Stimulated activated CD4-positive, alpha-beta T cell treated with anti-CD3 and anti-CD28 coated beads, Interleukin-15, amount 100 ng/mL, for 1 hour (primary cell): ENCODE results near the gene HMGXB3.
"Not testable (repeated sequence)": the region's sequence is repeated elsewhere in the genome, so short reads cannot be mapped to it uniquely, and the experiment has no call there.

ENCODE experiments used
- DNase-seq, 2 donors: peaks; one replicate each; pipeline ENCODE4 v3.0.0-alpha.2; 2020; ENCODE audit warnings: low read depth in 1 of 2, low spot score in 1 of 2

Gene HMGXB3

DNA sequence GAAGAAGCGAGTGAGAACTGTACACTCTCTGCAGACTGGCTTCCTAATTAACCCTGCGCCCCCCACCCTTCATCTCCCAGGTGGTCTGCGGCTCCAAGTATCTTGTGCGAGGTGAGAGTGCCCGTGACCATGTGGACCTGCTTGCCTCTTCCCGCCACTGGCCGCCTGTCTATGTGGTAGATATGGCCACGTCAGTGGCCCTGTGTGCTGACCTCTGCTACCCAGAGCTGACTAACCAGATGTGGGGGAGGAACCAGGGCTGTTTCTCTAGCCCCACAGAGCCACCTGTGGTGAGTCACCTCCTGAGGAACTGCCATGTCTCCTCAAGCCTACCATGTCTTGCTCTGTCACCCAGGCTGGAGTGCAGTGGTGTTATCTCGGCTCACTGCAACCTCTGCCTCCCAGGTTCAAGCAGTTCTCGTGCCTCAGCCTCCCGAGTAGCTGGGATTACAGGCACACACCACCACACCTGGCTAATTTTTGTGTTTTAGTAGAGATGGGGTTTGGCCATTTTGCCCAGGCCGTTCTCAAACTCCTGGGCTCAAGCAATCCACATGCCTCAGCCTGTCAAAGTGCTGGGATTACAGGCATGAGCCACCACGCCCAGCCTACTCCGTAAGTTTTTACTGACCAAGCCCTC is 49.8 kb downstream of the HMGXB3 start:
- DNase-seq = not testable (repeated sequence)

DNA sequence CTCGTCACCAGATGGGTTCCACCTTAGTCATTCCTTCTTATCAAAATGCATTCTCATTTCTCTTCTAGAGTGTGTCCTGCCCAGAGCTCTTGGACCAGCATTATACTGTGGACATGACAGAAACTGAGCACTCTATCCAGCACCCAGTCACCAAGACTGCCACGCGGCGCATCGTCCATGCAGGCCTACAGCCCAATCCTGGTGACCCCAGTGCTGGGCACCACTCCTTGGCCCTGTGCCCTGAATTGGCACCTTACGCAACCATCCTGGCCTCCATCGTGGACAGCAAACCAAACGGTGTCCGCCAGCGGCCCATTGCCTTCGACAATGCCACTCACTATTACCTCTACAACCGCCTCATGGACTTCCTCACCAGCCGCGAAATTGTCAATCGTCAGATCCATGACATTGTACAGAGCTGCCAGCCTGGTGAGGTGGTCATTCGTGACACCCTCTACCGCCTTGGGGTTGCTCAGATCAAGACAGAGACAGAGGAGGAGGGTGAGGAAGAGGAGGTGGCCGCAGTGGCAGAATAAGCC is 51.2 kb downstream of the HMGXB3 start:
- no peak for DNase-seq

DNA sequence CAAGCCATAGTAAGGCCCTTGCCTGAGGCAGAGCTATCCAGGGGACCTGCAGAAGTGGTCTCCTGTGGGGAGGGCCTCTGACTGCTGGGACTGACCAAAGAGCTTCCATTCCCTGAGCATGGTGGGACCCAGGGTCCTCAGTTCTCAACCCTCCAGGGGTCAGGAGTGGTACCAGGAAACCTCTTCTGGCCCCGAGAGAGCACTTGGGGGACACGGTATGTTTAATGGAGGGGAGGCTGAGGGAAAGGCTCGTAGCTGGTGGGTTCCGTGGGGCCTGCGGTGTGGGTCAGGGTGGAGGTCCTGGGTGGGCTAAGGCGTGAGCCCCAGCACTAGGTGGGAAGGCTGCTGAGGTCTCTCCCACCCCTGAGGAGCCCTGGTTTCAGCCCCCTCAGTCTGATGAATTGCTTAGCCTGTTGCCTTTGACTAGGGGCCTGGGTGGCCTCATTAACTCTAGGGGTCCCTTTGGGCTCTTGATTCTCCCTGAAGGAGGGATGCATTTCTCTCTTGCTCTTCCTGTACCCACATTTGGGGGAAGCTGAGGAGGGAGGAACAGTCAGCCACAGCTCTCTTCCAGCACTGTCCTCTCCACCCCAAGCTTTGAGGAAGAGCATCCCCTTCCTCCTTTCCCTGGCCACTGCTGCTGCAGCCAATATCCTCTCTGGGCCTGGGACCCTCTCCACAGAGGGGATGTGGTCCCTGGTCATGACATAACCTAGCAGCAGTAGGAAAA is 51.9 kb downstream of the HMGXB3 start:
- DNase-seq = no peak

DNA sequence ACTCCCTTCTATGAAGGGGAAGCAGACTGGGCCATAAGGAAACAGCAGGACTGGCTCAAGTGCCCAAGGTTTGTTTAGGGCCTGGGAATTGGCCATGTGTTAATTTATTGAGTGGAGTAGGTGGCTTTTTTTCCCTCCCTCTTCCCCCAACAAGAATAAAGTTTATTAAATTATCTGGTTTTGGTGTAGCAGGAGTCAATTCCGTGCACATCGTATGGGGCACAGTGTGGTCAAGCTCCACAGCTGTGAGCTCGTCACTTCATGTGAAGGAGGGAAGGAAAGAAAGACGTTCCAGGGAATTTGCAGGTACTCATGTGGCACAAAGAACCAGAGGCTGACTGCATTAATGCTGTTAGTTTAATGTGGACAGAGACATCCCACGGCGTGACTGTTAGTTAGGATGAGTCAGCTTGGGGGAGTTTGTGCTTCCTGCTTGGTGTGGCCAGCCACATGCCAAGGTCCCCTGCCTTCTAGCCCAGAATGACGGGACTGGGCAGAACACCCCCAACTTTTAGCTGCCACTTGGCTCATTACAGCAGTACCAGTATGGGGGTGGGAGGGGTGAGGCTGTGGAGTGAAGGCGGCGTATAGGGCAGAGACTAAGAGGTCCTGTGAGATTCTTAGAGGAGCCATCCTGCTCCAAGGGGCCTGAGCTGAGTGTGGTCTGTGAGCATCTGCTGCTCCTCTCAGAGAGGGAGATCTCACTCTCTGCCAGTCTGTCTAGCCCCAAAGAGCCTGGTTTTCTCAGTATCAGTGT is 52.6 kb downstream of the HMGXB3 start:
- no peak for DNase-seq

DNA sequence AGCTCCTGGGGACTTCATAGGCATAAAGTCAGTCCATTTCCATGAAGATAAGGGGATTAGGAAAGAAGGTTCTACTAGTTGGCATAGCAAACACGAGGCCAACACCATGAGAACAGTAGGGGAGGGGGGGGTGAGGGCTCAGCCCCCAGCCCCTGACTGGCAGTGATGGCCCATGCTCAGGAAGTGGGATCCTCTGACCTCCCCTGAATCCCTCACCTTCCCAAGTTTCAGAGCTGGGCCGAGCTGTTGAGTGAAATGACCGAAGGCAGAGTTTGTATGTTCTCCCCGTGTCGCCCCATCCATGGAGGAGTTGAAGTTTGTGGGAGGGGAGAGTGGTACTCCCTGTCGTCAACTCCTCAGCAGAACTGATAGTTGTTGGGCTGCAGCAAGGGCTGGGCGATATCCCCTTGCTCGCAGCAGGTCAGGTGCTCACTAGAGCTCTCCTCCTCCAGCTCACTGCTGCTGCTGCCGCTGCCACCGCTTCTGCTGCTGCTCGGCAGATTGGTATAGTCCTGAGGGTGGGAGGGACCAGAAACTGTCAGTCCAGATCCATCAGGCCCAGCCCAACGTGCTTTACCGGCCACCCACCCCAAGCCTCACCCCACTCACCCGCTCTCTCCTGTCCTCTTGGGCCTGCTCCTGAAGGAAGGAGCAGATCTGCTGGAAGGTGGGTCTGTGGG is 53.3 kb downstream of the HMGXB3 start:
- DNase-seq = no peak

DNA sequence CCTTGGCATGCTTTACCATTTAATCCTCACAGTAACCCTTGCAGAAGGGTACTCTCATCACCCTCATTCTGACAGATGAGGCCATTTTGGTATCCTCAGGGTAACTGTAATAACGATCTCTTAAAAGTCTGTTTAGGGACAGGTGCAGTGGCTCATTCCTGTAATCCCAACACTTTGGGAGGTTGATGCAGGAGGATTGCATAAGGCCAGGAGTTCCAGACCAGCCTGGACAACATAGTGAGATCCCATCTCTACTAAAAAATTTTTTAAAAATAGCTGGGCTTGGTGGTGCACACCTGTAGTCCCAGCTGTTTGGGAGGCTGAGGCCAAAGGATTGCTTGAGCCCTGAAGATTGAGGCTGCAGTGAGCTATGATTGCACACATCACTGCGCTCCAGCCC is 54.0 kb downstream of the HMGXB3 start:
- DNase-seq = no peak

DNA sequence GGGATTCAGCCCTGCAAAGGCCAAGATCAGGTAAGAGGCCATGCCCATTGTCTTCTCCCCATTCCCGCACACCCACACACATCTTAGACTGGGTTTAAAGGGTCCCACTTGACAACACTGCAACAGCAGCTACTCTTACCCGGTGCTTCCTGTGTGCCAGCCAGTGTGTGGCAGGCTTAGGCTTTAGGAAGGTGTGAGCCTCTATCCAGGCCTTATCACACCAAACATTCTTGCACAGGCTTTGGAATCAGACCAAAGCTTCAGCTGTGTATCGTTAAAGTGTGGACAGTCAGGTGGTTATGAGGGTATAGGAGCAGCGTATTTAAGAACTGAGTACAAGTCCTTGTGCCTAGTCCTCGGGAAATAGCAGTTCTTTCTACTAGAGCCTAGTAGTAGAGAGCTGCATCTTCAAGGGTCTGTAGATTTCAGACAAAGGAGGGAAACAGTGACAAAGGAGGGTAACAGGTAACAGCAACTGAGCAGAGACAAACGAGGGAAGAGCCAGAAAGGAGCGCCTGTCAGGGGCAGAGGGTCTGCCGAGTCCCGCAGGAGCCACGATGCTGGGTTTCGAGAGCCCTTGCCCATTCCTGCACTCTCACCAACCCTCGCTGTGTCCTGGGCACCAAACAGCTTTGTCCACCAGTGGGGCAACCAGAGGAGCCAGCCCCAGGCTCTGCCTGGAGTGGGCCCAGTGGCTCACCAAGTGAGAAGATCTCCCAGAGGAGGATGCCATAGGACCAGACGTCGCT is 55.0 kb downstream of the HMGXB3 start:
- DNase-seq = no peak

DNA sequence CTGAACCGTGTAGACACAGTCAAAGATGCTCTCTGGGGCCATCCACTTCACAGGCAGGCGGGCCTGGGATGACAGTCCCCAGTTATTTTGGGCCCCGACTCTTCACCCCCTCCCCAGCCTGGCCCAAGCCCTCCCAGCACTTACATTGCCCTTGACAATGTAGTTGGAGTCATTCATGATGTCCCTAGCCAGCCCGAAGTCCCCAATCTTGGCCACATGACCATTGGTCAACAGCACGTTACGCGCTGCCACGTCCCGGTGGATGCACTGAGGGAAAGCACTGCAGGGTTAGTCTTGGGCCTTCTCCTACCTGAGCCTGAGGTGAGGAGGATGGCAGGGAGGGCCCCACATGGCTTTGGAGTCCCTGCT is 55.5 kb downstream of the HMGXB3 start:
- no peak for DNase-seq

DNA sequence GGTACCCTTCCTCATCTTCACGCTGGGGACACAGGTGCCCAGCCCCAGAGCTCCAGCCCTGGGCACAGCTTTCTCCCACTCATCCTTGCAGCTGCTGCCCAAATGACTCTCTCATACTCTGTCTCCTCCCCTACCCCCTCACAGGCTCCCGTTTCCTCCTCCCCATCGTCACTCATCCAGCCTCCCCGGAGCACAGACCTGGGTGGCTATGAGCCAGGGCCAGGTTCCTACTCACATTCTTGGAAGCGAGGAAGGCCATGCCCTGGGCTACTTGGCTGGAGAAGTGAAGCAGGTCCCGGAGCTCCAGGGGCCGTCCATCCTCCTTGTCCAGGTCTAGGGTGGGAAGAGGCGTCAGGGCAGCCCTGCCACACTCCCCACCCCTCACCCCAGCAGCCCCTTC is 56.5 kb downstream of the HMGXB3 start:
- no peak for DNase-seq

DNA sequence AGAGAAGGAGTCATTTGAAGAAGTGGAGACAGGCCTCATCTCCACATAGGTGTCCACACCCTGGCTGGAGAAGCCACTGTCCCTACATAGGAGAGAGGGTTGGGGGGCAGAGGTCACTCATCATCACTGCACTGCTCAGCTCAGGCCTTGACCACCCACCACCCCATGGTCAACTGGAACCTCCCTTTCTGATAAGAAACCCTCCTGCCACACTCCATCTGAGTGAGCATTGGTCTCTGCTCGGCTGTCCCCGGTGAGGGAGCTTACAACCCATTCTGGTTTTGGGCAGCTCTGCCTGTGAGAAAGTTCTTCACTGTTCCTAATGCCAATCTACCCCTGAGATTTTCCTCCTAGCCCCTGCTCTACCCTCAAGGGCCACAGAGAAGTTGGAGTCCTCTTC is 57.0 kb downstream of the HMGXB3 start:
- DNase-seq = no peak

DNA sequence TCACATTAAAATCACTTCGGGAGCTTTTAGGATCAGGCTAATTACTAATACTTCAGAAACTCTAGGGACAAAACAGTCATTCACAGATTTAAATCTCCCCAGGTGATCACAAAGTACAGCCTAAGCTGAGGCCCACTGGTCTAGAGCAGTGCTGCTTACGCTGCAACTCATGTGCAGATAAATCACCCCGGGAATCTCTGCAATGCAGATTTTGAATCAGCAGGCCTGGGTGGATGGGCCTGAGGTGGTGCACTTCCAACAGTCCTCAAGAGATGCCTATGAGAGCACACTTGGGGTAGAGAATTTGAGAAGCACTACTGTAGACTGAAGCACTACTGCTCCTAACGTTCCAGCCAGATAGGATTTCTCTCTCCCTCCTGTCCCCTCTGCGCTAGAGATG is 57.5 kb downstream of the HMGXB3 start:
- no peak for DNase-seq

DNA sequence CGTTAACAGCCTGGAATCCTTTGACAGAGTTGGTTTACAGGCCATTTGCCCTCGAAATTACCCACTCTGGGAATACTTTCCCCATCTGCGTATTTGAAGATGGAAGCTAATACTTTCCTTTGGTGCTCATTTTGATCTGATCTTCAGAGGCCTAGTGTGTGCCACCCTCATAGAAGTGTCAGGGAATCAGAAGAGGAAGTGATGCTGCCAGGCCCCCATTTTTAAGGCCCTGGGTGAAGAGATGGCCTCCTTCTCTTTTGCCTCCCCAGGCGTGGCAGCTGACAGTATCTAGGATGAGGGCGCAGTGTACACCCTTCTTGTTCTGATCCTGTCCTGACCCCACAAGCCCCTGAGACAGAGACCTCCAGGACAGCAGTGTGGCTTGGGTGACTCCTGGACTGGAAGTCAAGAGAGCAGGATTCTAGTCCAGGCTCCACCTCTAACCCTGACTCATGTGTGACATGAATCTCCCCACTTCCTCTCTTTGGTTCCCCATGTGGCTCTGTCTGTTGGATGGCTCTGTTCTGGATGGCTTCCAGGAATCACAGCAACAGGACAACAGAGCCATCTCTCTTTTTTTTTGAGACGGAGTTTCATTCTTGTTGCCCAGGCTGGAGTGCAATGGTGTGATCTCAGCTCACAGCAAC is 58.1 kb downstream of the HMGXB3 start:
- no peak for DNase-seq

DNA sequence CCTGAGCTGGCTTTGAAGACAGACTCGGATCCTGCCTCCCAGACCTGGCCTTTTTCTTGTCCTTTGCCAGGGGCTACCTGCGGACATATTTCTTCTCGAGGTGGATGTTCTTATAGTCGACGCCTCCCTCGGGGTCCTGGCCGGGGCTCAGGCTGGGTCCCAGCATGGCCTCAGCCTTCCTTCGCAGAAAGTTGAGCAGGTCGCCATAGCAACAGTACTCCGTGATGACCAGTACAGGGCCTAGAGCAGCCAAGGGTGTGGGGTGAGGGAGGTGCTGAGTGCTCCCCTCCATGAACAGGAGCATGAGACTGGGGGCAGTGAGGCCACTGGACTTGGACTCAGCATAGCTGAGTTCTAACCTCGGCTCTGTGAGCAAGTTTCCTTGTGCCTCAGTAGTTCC is 59.1 kb downstream of the HMGXB3 start:
- no peak for DNase-seq

DNA sequence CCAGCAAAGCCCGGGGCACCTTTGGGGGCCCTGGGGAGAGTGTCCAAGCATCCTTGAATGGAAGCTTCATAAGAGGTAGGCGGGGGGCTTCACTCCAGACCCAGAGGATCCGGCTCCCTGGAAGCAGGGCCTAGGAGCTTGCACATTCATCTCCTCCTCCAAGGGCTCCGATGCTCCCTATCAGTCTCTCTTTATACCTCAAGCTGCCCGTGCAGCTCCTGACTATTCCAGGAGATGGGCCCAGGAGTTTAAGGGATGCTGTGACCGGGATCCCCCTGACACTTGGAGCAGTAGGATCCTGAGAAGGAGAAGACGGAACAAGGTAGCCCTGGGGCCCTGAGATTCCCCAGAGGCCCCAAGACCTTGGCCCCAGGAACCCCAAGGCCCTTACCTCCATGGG is 59.9 kb downstream of the HMGXB3 start:
- DNase-seq = no peak

DNA sequence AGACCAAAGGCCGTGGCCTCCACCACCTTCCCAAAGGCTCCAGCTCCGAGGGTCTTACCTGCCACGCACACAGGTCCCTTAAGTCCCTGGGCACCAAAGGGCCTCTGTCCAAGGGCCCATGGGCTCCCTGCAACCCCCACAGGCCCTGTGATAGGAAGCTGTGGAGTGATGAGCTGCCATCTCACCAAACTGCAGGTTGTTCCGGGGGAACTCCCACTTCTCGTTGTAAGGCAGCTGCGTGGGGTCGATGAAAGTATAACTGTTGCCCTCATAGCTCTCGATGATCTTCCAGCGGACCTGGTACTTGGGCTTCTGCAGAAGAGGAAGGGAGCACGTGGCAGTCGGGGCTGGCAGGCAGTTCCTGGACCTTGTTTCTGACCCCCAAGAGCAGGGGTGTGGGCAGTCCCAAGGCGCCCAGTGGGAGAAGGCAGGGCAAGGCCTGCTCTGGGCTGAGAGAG is 61.0 kb downstream of the HMGXB3 start:
- DNase-seq = no peak

DNA sequence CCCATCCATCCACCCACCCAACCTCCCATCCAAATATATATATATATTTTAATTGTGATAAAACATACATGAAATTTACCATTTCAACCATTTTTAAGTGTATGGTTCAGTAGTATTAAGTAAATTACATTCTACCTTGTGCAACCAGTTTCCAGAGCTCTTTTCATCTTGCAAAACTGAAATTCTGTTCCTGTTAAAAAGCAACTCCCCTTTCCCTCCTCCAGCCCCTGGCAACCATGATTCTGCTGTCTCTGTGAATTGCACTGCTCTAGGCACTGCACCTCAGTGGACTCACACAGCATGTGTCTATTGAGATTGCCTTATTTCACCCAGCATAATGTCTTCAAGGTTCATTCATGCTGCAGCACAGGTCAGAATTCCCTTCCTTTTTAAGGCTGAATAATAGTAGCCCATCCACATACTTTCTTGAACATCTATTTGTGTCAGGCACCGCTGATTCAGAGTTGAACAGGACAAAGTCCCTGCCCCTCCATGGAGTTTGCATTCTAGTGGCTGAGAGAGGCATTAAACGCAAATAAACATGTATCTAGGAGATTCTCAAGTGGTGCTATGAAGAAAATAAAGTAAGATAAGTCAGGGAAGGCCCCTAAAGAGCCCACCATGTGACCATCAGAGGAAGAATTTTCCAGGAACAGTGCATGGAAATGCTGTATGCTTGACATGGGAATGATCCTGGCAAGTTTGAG is 61.8 kb downstream of the HMGXB3 start:
- DNase-seq = no peak

DNA sequence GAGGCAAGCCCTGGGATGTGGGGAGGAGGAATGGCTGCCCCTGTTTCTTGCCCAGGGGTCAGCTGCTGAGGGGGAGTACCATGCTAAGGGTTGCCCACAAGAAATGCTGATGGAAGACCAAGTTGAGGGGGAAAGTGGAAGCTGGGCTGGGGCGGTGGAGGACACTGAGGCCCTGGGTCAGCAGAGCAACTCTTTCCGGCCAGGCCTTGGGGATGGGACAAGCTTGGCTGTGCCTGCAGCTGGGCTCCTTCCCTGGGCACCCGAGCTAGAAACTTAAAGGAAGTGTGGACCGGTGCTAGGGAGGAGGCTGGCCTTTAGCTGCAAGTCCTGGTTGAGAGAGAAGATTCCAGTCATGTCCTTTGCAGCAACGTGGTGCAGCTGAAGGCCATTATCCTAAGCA is 63.1 kb downstream of the HMGXB3 start:
- no peak for DNase-seq

DNA sequence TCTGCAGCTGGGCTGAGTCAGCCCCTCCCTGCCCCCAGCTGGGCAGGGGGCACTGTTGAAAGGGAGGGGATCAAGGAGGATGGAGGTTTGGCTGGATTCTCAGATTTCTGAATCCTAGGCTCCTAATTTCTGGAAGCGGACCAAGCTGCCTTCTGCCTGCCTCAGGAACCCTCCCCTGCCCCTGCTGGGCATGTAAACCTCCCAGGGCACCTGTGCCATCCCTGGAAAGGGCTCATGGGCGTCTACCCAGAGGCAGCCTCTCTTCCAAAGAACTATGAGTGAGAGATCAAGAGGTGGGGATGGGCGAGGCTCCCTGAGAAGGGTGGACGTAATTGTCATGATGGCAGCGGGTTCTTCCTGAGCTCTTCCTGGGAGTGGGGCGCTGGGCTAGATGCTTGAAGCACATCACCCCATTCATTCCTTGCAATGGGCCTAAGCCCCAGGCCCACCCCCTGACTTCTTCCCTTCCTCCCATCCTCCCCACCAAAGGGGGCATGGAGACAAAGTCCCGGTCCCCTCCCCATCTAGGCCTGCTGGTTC is 64.2 kb downstream of the HMGXB3 start:
- no peak for DNase-seq

DNA sequence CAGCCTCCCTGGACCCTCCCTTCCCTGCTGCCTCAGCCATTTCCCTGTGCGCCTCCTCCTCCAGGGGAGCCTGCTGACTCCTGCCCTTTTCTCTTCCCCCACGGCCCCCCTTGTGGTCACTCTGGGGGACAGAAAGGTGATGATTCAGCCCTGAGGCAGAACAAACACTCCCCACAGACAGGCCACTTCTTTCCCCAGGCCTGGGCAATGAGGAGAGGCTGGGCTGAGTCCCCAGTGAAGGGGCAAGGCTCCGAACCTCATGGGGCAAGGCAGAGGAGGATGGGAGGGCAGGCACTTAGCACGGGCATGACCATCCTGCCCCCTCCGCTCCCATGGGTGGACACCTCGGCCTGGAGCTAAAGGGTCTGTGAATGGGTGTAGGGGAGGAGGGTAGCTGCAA is 64.8 kb downstream of the HMGXB3 start:
- DNase-seq = no peak
